Esophagus squamous epithelium (tissue), 4 donors: ENCODE data around the gene UBTD1.
"Not testable (repeated sequence)": the region's sequence is repeated elsewhere in the genome, so short reads cannot be mapped to it uniquely, and the experiment has no call there.

ENCODE experiments used
- POLR2A ChIP-seq, 4 donors: fragments of 450-650 bp; IDR thresholded peaks; one replicate each; pipeline ENCODE4 v1.6.1; 2017; ENCODE audit warnings: antibody characterized with exemption in 4 of 4, mild to moderate bottlenecking in 4 of 4, moderate library complexity in 3 of 4
- TF ChIP-seq, protein P1 (sequence below), 6 experiments: fragments of 450-650 bp in 4 of 6; fragments of 200-600 bp in 2 of 6; sonication (generic) in 2 of 6; IDR thresholded peaks; one replicate each; pipeline ENCODE4 v1.5.1; 2016 to 2019; ENCODE audit warnings: antibody characterized with exemption in 6 of 6, mild to moderate bottlenecking in 4 of 6, moderate library complexity in 4 of 6

DNA sequence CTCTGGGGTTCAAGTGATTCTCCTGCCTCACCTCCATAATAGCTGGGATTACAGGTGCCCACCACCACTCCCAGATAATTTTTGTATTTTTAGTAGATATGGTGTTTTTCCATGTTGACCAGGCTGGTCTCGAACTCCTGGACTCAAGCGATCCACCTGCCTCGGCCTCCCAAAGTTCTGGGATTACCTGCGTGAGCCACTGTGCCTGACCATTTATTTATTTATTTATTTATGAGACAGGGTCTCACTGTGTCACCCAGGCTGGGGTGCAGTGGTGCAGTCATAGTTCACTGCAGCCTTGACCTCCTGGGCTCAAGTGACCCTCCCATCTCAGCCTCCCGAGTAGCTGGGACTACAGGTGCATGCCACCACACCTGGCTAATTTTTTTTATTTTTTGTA, 55.6 kb downstream of the UBTD1 start:
- TF ChIP-seq, protein P1, sequence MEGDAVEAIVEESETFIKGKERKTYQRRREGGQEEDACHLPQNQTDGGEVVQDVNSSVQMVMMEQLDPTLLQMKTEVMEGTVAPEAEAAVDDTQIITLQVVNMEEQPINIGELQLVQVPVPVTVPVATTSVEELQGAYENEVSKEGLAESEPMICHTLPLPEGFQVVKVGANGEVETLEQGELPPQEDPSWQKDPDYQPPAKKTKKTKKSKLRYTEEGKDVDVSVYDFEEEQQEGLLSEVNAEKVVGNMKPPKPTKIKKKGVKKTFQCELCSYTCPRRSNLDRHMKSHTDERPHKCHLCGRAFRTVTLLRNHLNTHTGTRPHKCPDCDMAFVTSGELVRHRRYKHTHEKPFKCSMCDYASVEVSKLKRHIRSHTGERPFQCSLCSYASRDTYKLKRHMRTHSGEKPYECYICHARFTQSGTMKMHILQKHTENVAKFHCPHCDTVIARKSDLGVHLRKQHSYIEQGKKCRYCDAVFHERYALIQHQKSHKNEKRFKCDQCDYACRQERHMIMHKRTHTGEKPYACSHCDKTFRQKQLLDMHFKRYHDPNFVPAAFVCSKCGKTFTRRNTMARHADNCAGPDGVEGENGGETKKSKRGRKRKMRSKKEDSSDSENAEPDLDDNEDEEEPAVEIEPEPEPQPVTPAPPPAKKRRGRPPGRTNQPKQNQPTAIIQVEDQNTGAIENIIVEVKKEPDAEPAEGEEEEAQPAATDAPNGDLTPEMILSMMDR (IDR thresholded peaks at IDR 0.05), result not testable (repeated sequence)
- TF ChIP-seq POLR2A (IDR thresholded peaks at IDR 0.05), result not testable (repeated sequence)
